Endothelial cell of umbilical vein (primary cell): ENCODE measurements around the gene ATG10. TPM values are rescaled to one million over a fixed set of nuclear protein-coding genes. Genes with fewer than 3 reads are reported as not detected.
A peak's percentile ranks its signal among the peaks of the same experiment; 100 is the strongest.

ENCODE experiments used
- BruUV-seq: library from RNA; stranded (reverse); fragments of 400-500 nt; replicated peaks from 2 replicates; lab custom pipeline; 2021; lab: Mats Ljungman, UMichigan
- CTCF ChIA-PET: fragments of 300-600, 350-600 bp; sonication (Branson Sonifier 250); formaldehyde crosslinking; loops from one replicate; lab custom pipeline; 2021; ENCODE audit warnings: antibody characterized with exemption, inconsistent platforms; lab: Charles Lee
- POLR2A ChIA-PET: fragments of 300-600, 350-600 bp; sonication (Branson Sonifier 250); formaldehyde crosslinking; loops from one replicate; lab custom pipeline; 2021; ENCODE audit warnings: antibody characterized with exemption, inconsistent platforms; lab: Charles Lee
- DNase-seq: peaks from one replicate; pipeline ENCODE4 v3.0.0-alpha.2; 2011; ENCODE audit warnings: low read depth, low spot score
- FAIRE-seq: peaks from 2 replicates; lab custom pipeline; 2011; peaks lifted over from hg19 to GRCh38; lab: Jason Lieb, UNC
- H2AFZ ChIP-seq: 2 replicates; pipeline ENCODE4 v1.6.0; 2012; ENCODE audit warnings: low read depth, low read length, control low read depth, inconsistent platforms
- H3K27ac ChIP-seq: 2 replicates; pipeline ENCODE4 v1.5.1; 2011; ENCODE audit warnings: low read depth, mild to moderate bottlenecking, control low read depth, low read length, moderate library complexity; ENCODE audit not compliant: insufficient read depth
- H3K27me3 ChIP-seq, 2 experiments: 2 replicates each; pipeline versions ENCODE4 v1.6.0 to v1.6.1; 2011; ENCODE audit warnings: low read length in 2 of 2, mixed read lengths in 1 of 2; ENCODE audit not compliant: control insufficient read depth in 2 of 2, insufficient read depth in 2 of 2
- H3K36me3 ChIP-seq, 2 experiments: 2 replicates in 1 of 2; 3 replicates in 1 of 2; pipeline ENCODE4 v1.5.1; 2011; ENCODE audit warnings: low read length in 2 of 2, mild to moderate bottlenecking in 1 of 2, moderate library complexity in 1 of 2; ENCODE audit not compliant: control insufficient read depth in 2 of 2, insufficient read depth in 2 of 2; ENCODE audit errors: extremely low read depth in 1 of 2
- H3K4me1 ChIP-seq: 3 replicates; pipeline ENCODE4 v1.5.1; 2011; ENCODE audit warnings: mild to moderate bottlenecking, low read length; ENCODE audit not compliant: control insufficient read depth, insufficient read depth; ENCODE audit errors: extremely low read depth
- H3K4me2 ChIP-seq: 2 replicates; pipeline ENCODE4 v1.6.1; 2011; ENCODE audit warnings: low read length, control low read depth, mixed read lengths; ENCODE audit not compliant: insufficient read depth
- H3K4me3 ChIP-seq, 3 experiments: fragments of 200-600 bp in 1 of 3; sonication (generic), shearing (Covaris generic) in 1 of 3; replicated peaks in 1 of 3; 2 replicates each; pipeline ENCODE4 v1.5.1; 2011 to 2016; ENCODE audit warnings: control low read depth in 3 of 3, low read length in 3 of 3, mild to moderate bottlenecking in 2 of 3, inconsistent platforms in 1 of 3, low read depth in 1 of 3, moderate library complexity in 1 of 3; ENCODE audit not compliant: insufficient read depth in 1 of 3
- H3K79me2 ChIP-seq: 2 replicates; pipeline ENCODE4 v1.6.0; 2012; ENCODE audit warnings: low read length, inconsistent platforms; ENCODE audit not compliant: control insufficient read depth, insufficient read depth
- H3K9ac ChIP-seq: replicated peaks from 2 replicates; pipeline ENCODE3; 2011; ENCODE audit warnings: low read length, control low read depth; ENCODE audit not compliant: insufficient read depth; ENCODE audit errors: extremely low read depth
- H3K9me1 ChIP-seq: replicated peaks from 3 replicates; pipeline ENCODE4 v1.6.0; 2011; ENCODE audit warnings: mild to moderate bottlenecking, low read length; ENCODE audit not compliant: control insufficient read depth, insufficient read depth; ENCODE audit errors: extremely low read depth
- H3K9me3 ChIP-seq: replicated peaks from 2 replicates; pipeline ENCODE4 v1.5.1; 2012; ENCODE audit warnings: low read length, inconsistent platforms; ENCODE audit not compliant: control insufficient read depth, insufficient read depth
- H4K20me1 ChIP-seq: replicated peaks from 2 replicates; pipeline ENCODE3; 2011; ENCODE audit warnings: mild to moderate bottlenecking, low read length; ENCODE audit not compliant: control insufficient read depth, insufficient read depth; ENCODE audit errors: extremely low read depth
- CTCF ChIP-seq, 2 donors: IDR thresholded peaks; 1 replicate in 1 of 2; 2 replicates in 1 of 2; pipeline ENCODE4 v1.5.1; 2011; ENCODE audit warnings: low read length in 2 of 2, mild to moderate bottlenecking in 2 of 2, moderate library complexity in 2 of 2, control low read depth in 1 of 2, inconsistent platforms in 1 of 2, low read depth in 1 of 2; ENCODE audit not compliant: insufficient read depth in 1 of 2; ENCODE audit errors: extremely low read depth in 1 of 2
- EZH2 ChIP-seq: IDR thresholded peaks from 2 replicates; pipeline ENCODE4 v1.6.1; 2012; ENCODE audit warnings: borderline replicate concordance, low read depth, mild to moderate bottlenecking, moderate library complexity, low read length, inconsistent platforms; ENCODE audit not compliant: severe bottlenecking
- FOS ChIP-seq: IDR thresholded peaks from 2 replicates; pipeline ENCODE4 v1.6.1; 2011; ENCODE audit warnings: mild to moderate bottlenecking, low read length, moderate library complexity, borderline replicate concordance; ENCODE audit not compliant: insufficient read depth
- GATA2 ChIP-seq: IDR thresholded peaks from 2 replicates; pipeline ENCODE4 v1.7.0; 2011; ENCODE audit warnings: low read depth, mild to moderate bottlenecking, moderate library complexity, mixed read lengths, low read length; ENCODE audit not compliant: insufficient read length, insufficient read depth
- JUN ChIP-seq: IDR thresholded peaks from 2 replicates; pipeline ENCODE4 v1.6.1; 2011; ENCODE audit warnings: borderline replicate concordance, low read depth; ENCODE audit not compliant: insufficient read length, insufficient read depth
- MAX ChIP-seq: IDR thresholded peaks from 2 replicates; pipeline ENCODE4 v1.6.1; 2011; ENCODE audit not compliant: insufficient read depth, insufficient read length
- MYC ChIP-seq: IDR thresholded peaks from one replicate; pipeline ENCODE4 v1.6.1; 2011; ENCODE audit warnings: mild to moderate bottlenecking, low read depth, low read length
- POLR2A ChIP-seq: IDR thresholded peaks from 2 replicates; pipeline ENCODE4 v1.6.1; 2012; ENCODE audit warnings: low read depth, mild to moderate bottlenecking, control low read depth, low read length
- POLR2AphosphoS5 ChIP-seq: IDR thresholded peaks from 2 replicates; pipeline ENCODE4 v1.6.1; 2012; ENCODE audit warnings: low read depth, mild to moderate bottlenecking, control low read depth, low read length, moderate library complexity; ENCODE audit not compliant: insufficient read depth
- dilution Hi-C: fragments of 300-500 bp; cut with MboI; formaldehyde crosslinking; loops from one replicate; pipeline ENCODE4 v1.15.0; 2019; ENCODE audit warnings: low sequenced_read_pairs; ENCODE audit not compliant: extremely low pct_ligation_motif_present
- intact Hi-C: fragments of 100-400 bp; cut with micrococcal nuclease; formaldehyde crosslinking; loops from one replicate; pipeline ENCODE4 v1.10.0; 2022
- polyA plus RNA-seq, 4 experiments: library from polyadenylated mRNA; depleted of rRNA in 3 of 4; stranded (reverse) in 3 of 4; unstranded in 1 of 4; fragments of >200 nt; gene quantifications; 2 replicates each; pipeline versions ENCODE4 v1.2.1 to v1.2.3, GENCODE V29; 2011 to 2012; ENCODE audit warnings: missing spikeins in 1 of 4
- total RNA-seq: library from RNA; stranded (reverse); gene quantifications from 2 replicates; pipeline ENCODE4 v1.2.3, GENCODE V29; 2021

Gene ATG10
- total and polyA plus RNA-seq, 2 donors (not counting 3 experiments of a cell fraction or from before 2014, with no cell fraction given) = 1.6 to 3.9 TPM

- DNase-seq = no peak
- Histone ChIP-seq H3K4me2 (peak overlapping the region; percentile 63), H3K79me2 (peaks cover 20% of the 10 kb centered on the region), H2AFZ (peak overlapping the region; percentile 70), H4K20me1 (no peaks in the 10 kb centered on the region), H3K27me3 (no peaks in the 10 kb centered on the region), H3K9me1 (no peaks in the 10 kb centered on the region), H3K4me3 (peak overlapping the region; percentile 74 to 99 (median 96)), H3K9ac (peak overlapping the region; percentile 99), H3K27ac (peak overlapping the region; percentile 91), H3K9me3 (no peaks in the 10 kb centered on the region), H3K36me3 (peaks cover 14 to 23% of the 10 kb centered on the region in 2 experiments), H3K4me1 (peaks cover 11% of the 10 kb centered on the region)
- FAIRE-seq = no peak
- TF ChIP-seq GATA2 (no peak), MAX (no peak), EZH2 (no peak), JUN (no peak), CTCF (IDR thresholded peaks at IDR 0.05; ENCODE audit: extremely low read depth in 1 of 2, insufficient read depth in 1 of 2, low read depth in 1 of 2, low read length in 2 of 2) (no peak), POLR2A (no peak), POLR2AphosphoS5 (no peak), FOS (no peak), MYC (no peak)
- BruUV-seq = TSS peak; percentile 96
- dilution Hi-C loops (no loop called here), intact Hi-C loops (loop anchor here (1.0 to 5.0 kb wide), 3 partner anchors 10 to 977 kb away; partner anchors contain the start of gene ZCCHC9)
- POLR2A ChIA-PET = interaction anchor here (0.6 to 1.7 kb wide), 5 partner anchors 9 to 1152 kb away, joined by 3 to 5 read pairs (median 4); partner anchors contain the start of gene ATG10
- CTCF ChIA-PET = interaction anchor here (0.7 to 1.6 kb wide), 3 partner anchors 20 to 853 kb away, joined by 3 to 5 read pairs (median 3); no protein-coding TSS in a partner anchor
These were observed 307.0 kb downstream of the ATG10 start for GRCh38 chr5:82278711-82279370.
